ENCODE results near the gene CENPS. TPM values are rescaled to one million over a fixed set of nuclear protein-coding genes. Genes with fewer than 3 reads are reported as not detected.

Gene CENPS
- total RNA-seq, 2 donors from 2014 or later, result 1.9 to 3.4 TPM

DNA sequence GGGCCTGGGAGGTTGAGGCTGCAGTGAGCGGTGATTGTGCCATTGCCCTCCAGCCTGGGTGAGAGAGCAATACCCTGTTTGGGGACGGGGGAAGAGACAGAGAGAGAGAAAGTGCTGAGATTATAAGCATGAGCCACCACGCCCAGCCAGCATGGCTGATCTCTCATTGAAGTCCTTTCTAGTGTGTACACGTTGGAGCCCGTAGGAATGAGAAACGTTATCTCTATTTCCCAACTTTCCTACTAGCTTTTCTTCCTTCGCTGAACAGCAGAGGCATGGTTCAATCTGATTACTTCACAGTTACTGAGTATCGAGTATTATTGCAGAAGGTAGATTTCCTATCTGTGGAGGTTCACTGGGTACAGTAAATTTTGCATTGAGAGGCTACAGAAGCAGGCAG, 49.1 kb downstream of the CENPS start:
- Histone ChIP-seq H3K27ac (no peak overlapping the region), H3K4me3 (no peak overlapping the region), H3K4me1 (peaks cover 0 to 20% of the 10 kb centered on the region in 2 donors), H3K9me3 (no peaks in the 10 kb centered on the region), H3K36me3 (no peaks in the 10 kb centered on the region), H3K27me3 (no peaks in the 10 kb centered on the region)
- no peak for DNase-seq (ENCODE audit: low spot score)
- TF ChIP-seq, protein P1, sequence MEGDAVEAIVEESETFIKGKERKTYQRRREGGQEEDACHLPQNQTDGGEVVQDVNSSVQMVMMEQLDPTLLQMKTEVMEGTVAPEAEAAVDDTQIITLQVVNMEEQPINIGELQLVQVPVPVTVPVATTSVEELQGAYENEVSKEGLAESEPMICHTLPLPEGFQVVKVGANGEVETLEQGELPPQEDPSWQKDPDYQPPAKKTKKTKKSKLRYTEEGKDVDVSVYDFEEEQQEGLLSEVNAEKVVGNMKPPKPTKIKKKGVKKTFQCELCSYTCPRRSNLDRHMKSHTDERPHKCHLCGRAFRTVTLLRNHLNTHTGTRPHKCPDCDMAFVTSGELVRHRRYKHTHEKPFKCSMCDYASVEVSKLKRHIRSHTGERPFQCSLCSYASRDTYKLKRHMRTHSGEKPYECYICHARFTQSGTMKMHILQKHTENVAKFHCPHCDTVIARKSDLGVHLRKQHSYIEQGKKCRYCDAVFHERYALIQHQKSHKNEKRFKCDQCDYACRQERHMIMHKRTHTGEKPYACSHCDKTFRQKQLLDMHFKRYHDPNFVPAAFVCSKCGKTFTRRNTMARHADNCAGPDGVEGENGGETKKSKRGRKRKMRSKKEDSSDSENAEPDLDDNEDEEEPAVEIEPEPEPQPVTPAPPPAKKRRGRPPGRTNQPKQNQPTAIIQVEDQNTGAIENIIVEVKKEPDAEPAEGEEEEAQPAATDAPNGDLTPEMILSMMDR (IDR thresholded peaks at IDR 0.05), result no peak

DNA sequence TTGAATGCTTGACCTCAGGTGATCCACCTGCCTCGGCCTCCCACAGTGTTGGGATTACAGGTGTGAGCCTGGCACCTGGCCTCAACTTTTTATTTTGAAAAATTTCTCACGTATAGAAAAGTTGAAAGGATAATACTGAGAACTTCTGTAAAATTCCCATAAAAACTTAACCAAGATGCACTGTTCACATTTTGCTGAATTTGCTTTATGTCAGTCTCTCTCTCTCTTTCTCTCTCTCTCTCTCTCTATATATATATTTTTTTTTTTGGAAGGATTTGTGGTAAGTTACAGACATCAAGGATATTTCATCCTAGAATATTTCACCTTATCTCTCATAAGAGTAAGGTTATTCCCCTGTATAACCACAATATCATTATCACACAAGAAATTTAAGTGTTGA, 50.4 kb downstream of the CENPS start:
- Histone ChIP-seq H3K9me3 (no peaks in the 10 kb centered on the region), H3K4me3 (no peak overlapping the region), H3K27me3 (no peaks in the 10 kb centered on the region), H3K27ac (no peak overlapping the region), H3K4me1 (peaks cover 0 to 13% of the 10 kb centered on the region in 2 donors), H3K36me3 (no peaks in the 10 kb centered on the region)
- DNase-seq (ENCODE audit: low spot score), result no peak
- TF ChIP-seq, protein P1 (IDR thresholded peaks at IDR 0.05), result no peak

DNA sequence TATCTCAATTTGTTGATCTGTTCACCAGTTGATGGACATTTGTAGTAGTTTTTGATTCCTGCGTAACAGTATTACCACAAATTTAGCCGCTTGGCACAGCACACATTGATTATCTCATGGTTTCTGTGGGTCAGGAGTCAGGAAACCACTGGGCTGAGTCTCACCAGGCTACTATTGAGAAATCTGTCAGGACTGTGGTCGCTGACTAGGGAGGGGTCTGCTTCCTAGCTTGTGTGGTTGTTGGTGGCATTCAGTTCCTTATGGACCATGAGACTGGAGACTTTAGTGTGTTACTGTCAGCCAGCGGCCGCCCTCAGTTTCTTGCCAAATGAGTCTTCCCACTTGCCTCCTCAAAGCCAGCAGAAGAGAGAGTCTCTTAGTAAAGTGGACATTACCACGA, 54.3 kb downstream of the CENPS start:
- Histone ChIP-seq H3K4me1 (no peaks in the 10 kb centered on the region), H3K36me3 (no peaks in the 10 kb centered on the region), H3K27me3 (no peaks in the 10 kb centered on the region), H3K9me3 (no peaks in the 10 kb centered on the region), H3K4me3 (no peak overlapping the region), H3K27ac (no peak overlapping the region)
- TF ChIP-seq, protein P1 (IDR thresholded peaks at IDR 0.05), result no peak
- no peak for DNase-seq (ENCODE audit: low spot score)

DNA sequence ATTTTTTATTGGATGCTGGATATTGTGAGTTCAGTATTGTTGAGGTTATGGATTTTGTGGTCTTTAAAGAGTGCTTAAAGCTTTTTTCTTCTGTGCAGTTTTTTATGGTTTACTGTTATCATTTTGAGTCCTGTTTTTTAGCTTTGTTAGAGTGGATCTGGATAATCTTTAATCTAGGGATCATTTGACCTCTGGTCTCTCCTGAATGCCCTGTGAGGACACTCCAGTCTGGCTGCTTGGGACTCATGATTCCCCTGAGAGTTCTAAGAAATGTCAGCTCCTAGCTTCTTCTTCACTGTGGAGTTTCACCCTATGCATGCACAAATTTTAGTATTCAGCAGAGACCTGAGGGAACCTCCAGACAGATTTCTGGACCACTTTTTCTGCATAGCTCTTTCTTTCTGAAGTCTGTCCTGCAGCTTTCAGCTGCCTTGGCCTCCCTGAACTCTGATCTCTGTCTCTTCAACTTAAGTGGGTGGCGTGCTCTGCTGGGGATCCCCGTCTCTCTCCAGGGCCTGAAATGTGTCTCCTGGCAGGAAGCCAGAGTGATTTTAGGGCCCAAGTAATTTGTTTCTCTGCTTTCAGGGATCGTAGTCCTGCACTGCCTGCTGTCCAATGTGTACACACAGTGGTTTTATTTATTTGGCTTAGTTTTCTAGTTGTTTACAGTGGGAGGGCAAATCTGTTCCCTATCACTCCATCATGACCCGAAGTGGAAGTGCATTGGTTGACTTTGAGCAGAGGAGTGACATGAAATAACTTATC, 59.2 kb downstream of the CENPS start:
- H3K36me3 ChIP-seq, result no peaks in the 10 kb centered on the region
- TF ChIP-seq, protein P1 (IDR thresholded peaks at IDR 0.05), result no peak
- no peak overlapping the region for H3K4me3 ChIP-seq
- H3K4me1 ChIP-seq, result peaks cover 0 to 3% of the 10 kb centered on the region in 2 donors
- DNase-seq (ENCODE audit: low spot score), result no peak
- no peak overlapping the region for H3K27ac ChIP-seq
- H3K9me3 ChIP-seq, result no peaks in the 10 kb centered on the region
- H3K27me3 ChIP-seq, result no peaks in the 10 kb centered on the region

DNA sequence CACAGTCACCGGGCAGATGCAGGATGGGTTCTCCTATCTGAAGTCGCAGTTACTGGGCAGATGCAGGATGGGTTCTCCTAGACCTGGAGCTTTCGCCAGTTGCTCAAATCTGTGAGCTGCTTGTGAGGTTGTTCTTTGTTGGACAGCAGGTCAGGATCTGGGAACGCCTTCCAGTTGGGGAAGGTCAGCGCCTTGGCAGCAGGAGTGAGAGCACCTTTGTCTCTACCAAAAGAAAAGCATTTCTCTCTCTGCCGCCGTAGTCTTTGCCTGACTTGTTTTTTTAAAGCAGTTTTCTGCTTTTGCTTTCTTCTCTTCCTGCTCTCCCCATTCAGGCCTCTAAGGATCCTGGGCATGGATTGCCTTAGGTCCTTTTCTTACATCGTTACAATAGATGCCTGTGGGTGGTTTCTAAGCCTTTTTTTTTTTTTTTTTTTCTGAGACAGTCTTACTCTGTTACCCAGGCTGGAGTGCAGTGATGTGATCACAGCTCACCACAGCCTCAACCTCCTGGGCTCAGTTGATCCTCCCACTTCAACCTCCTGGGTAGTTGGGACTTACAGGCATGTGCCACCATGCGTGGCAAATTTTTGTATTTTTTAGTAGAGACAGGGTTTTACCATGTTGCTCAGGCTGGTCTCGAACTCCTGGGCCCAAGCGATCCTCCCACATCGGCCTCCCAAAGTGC, 60.2 kb downstream of the CENPS start:
- Histone ChIP-seq H3K27ac (no peak overlapping the region), H3K4me1 (peaks cover 0 to 12% of the 10 kb centered on the region in 2 donors), H3K4me3 (no peak overlapping the region), H3K36me3 (no peaks in the 10 kb centered on the region), H3K27me3 (no peaks in the 10 kb centered on the region), H3K9me3 (no peaks in the 10 kb centered on the region)
- no peak for DNase-seq (ENCODE audit: low spot score)
- TF ChIP-seq, protein P1 (IDR thresholded peaks at IDR 0.05), result no peak

Other genes starting within 250 kb of the CENPS start
- 10 to 100 TPM; 55.7 to 63.9 TPM for gene KIF1B, start 219.9 kb upstream of the CENPS start, total RNA-seq
- 10 to 100 TPM; 51.1 to 59.9 TPM for gene PGD, start 31.4 kb upstream of the CENPS start, total RNA-seq
- gene CORT, start 19.6 kb downstream of the CENPS start, total RNA-seq, result not detected
- gene DFFA, start 42.1 kb downstream of the CENPS start, total RNA-seq, result 10 to 100 TPM; 17.6 to 19.0 TPM
- 10 to 100 TPM; 13.7 to 14.5 TPM for gene PEX14, start 44.5 kb downstream of the CENPS start, total RNA-seq

Data from right atrium auricular region (tissue), 2 donors.